SK-N-SH (cell line): ENCODE measurements around the gene CACNG4. TPM values are rescaled to one million over a fixed set of nuclear protein-coding genes. Genes with fewer than 3 reads are reported as not detected.

Source experiments
- CTCF ChIA-PET: fragments of 300-600, 350-600 bp; formaldehyde crosslinking; extraction: SDS; loops from one replicate; lab custom pipeline; 2021; lab: Yijun Ruan, JAX
- POLR2A ChIA-PET: fragments of 350-600 bp; sonication (Branson Sonifier 250); formaldehyde crosslinking; extraction: SDS; loops from one replicate; lab custom pipeline; 2020; ENCODE audit warnings: antibody characterized with exemption, inconsistent platforms; lab: Yijun Ruan, JAX
- DNase-seq: peaks from one replicate; pipeline ENCODE4 v3.0.0; 2012
- H2AFZ ChIP-seq: fragments of 200-600 bp; sonication (generic); 2 replicates; pipeline ENCODE4 v1.8.1; 2016; ENCODE audit warnings: antibody characterized with exemption, mild to moderate bottlenecking, low read depth
- H3F3A ChIP-seq: fragments of 200-600 bp; sonication (generic); replicated peaks from 2 replicates; pipeline ENCODE3; 2016; ENCODE audit warnings: antibody characterized with exemption, mild to moderate bottlenecking; ENCODE audit not compliant: insufficient read depth
- H3K27ac ChIP-seq, 2 experiments: fragments of 200-500 bp in 1 of 2; fragments of 200-600 bp in 1 of 2; sonication (Bioruptor generic) in 1 of 2; sonication (generic), shearing (Covaris generic) in 1 of 2; 2 replicates each; pipeline versions ENCODE4 v1.5.1 to v1.6.1; 2014 to 2016; ENCODE audit warnings: low read depth in 2 of 2, inconsistent platforms in 1 of 2, low read length in 1 of 2, mild to moderate bottlenecking in 1 of 2, mixed read lengths in 1 of 2
- H3K27me3 ChIP-seq: fragments of 200-600 bp; sonication (generic), shearing (Covaris generic); 2 replicates; pipeline ENCODE4 v1.6.1; 2016; ENCODE audit warnings: mixed run types; ENCODE audit not compliant: insufficient read depth
- H3K36me3 ChIP-seq, 2 experiments: fragments of 200-500 bp in 1 of 2; fragments of 200-600 bp in 1 of 2; sonication (Bioruptor generic) in 1 of 2; sonication (generic) in 1 of 2; replicated peaks in 1 of 2; 2 replicates each; pipeline versions ENCODE3 to v1.5.1; 2014 to 2016; ENCODE audit warnings: low read length in 1 of 2, mild to moderate bottlenecking in 1 of 2; ENCODE audit not compliant: insufficient read depth in 2 of 2, control insufficient read depth in 1 of 2
- H3K4me1 ChIP-seq, 2 experiments: fragments of 200-500 bp in 1 of 2; fragments of 200-600 bp in 1 of 2; sonication (Bioruptor generic) in 1 of 2; sonication (generic), shearing (Covaris generic) in 1 of 2; 2 replicates each; pipeline versions ENCODE4 v1.5.1 to v1.6.1; 2014 to 2016; ENCODE audit warnings: low read depth in 1 of 2, low read length in 1 of 2, mixed run types in 1 of 2; ENCODE audit not compliant: insufficient read depth in 2 of 2, control insufficient read depth in 1 of 2
- H3K4me2 ChIP-seq: fragments of 200-600 bp; sonication (generic), shearing (Covaris generic); 2 replicates; pipeline ENCODE4 v1.6.1; 2017; ENCODE audit warnings: mixed run types
- H3K4me3 ChIP-seq, 2 experiments: fragments of 200-500 bp in 1 of 2; fragments of 200-600 bp in 1 of 2; sonication (Bioruptor generic) in 1 of 2; sonication (generic), shearing (Covaris generic) in 1 of 2; 2 replicates each; pipeline versions ENCODE4 v1.5.1 to v1.8.1; 2014 to 2016; ENCODE audit warnings: low read depth in 2 of 2, inconsistent platforms in 1 of 2, low read length in 1 of 2, mild to moderate bottlenecking in 1 of 2, mixed read lengths in 1 of 2, moderate library complexity in 1 of 2
- H3K79me2 ChIP-seq: fragments of 200-600 bp; sonication (generic); 2 replicates; pipeline ENCODE4 v1.8.1; 2017; ENCODE audit warnings: mild to moderate bottlenecking; ENCODE audit not compliant: insufficient read depth
- H3K9ac ChIP-seq: fragments of 200-600 bp; sonication (generic); 2 replicates; pipeline ENCODE4 v1.6.1; 2017; ENCODE audit warnings: mixed run types
- H3K9me2 ChIP-seq: fragments of 200-600 bp; sonication (generic); 2 replicates; pipeline ENCODE4 v1.6.1; 2017; ENCODE audit warnings: mixed run types
- H3K9me3 ChIP-seq: fragments of 200-600 bp; sonication (generic); 2 replicates; pipeline ENCODE4 v1.6.1; 2017; ENCODE audit warnings: mixed run types, mild to moderate bottlenecking, moderate library complexity
- H4K20me1 ChIP-seq: fragments of 200-600 bp; sonication (generic); 2 replicates; pipeline ENCODE4 v1.6.1; 2017; ENCODE audit warnings: mild to moderate bottlenecking, mixed run types; ENCODE audit not compliant: insufficient read depth
- CHD2 ChIP-seq: fragments of 150-350 bp; IDR thresholded peaks from 2 replicates; pipeline ENCODE4 v1.6.1; 2018; ENCODE audit warnings: low read length; ENCODE audit not compliant: partially characterized antibody
- ELF1 ChIP-seq: IDR thresholded peaks from 2 replicates; pipeline ENCODE4 v1.4.0; 2012
- EZH2phosphoT487 ChIP-seq: fragments of 200-600 bp; sonication (generic); IDR thresholded peaks from 2 replicates; pipeline ENCODE4 v1.6.1; 2017; ENCODE audit warnings: low read depth, mixed run types, mild to moderate bottlenecking, antibody characterized with exemption, moderate library complexity, borderline replicate concordance
- FOXJ3 ChIP-seq: sonication (generic); formaldehyde crosslinking; IDR thresholded peaks from 2 replicates; pipeline ENCODE4 v1.5.1; 2020; ENCODE audit warnings: mild to moderate bottlenecking, missing genetic modification reagents
- FOXM1 ChIP-seq: IDR thresholded peaks from 2 replicates; pipeline ENCODE4 v1.4.0; 2012; ENCODE audit warnings: low read depth, mild to moderate bottlenecking
- GABPA ChIP-seq: IDR thresholded peaks from 2 replicates; pipeline ENCODE4 v1.4.0; 2012; ENCODE audit warnings: low read depth, mild to moderate bottlenecking
- JUND ChIP-seq: IDR thresholded peaks from 2 replicates; pipeline ENCODE4 v1.4.0; 2012
- MAX ChIP-seq: IDR thresholded peaks from 2 replicates; pipeline ENCODE4 v1.4.0; 2012; ENCODE audit warnings: low read depth
- MEF2A ChIP-seq: IDR thresholded peaks from 2 replicates; pipeline ENCODE4 v1.4.0; 2012; ENCODE audit warnings: low read depth, borderline replicate concordance
- NFIC ChIP-seq: IDR thresholded peaks from 2 replicates; pipeline ENCODE4 v1.4.0; 2012; ENCODE audit warnings: borderline replicate concordance
- NRF1 ChIP-seq: IDR thresholded peaks from 2 replicates; pipeline ENCODE4 v1.6.1; 2012; ENCODE audit warnings: low read depth, mild to moderate bottlenecking, low read length
- POLR2AphosphoS5 ChIP-seq: IDR thresholded peaks from 2 replicates; pipeline ENCODE4 v1.6.1; 2012; ENCODE audit warnings: low read depth, low read length
- RAD21 ChIP-seq: IDR thresholded peaks from 2 replicates; pipeline ENCODE4 v1.6.1; 2012; ENCODE audit warnings: mild to moderate bottlenecking, low read length
- REST ChIP-seq: IDR thresholded peaks from 2 replicates; pipeline ENCODE4 v1.6.1; 2012; ENCODE audit warnings: mild to moderate bottlenecking, low read depth, low read length, moderate library complexity
- RXRA ChIP-seq: IDR thresholded peaks from 2 replicates; pipeline ENCODE4 v1.4.0; 2012; ENCODE audit warnings: low read depth, mild to moderate bottlenecking, borderline replicate concordance
- TAF1 ChIP-seq: IDR thresholded peaks from 2 replicates; pipeline ENCODE4 v1.6.1; 2012; ENCODE audit warnings: low read depth, mild to moderate bottlenecking, low read length, moderate library complexity, borderline replicate concordance
- TEAD4 ChIP-seq: IDR thresholded peaks from 2 replicates; pipeline ENCODE4 v1.4.0; 2012; ENCODE audit warnings: mild to moderate bottlenecking, borderline replicate concordance; ENCODE audit not compliant: insufficient read depth
- USF2 ChIP-seq: fragments of 150-350 bp; IDR thresholded peaks from 2 replicates; pipeline ENCODE4 v1.6.1; 2017; ENCODE audit warnings: antibody characterized with exemption, low read length, low read depth, borderline replicate concordance
- YY1 ChIP-seq: IDR thresholded peaks from 2 replicates; pipeline ENCODE4 v1.4.0; 2012; ENCODE audit warnings: low read depth, mild to moderate bottlenecking
- WGBS: methylation state at CpG from one replicate; pipeline ENCODE4 v1.1.6; 2017; ENCODE audit warnings: low lambda C conversion rate; 5-methylcytosine and 5-hydroxymethylcytosine counted together
- polyA plus RNA-seq, 3 experiments: library from polyadenylated mRNA; depleted of rRNA; stranded (reverse); fragments of >200 nt; gene quantifications; 2 replicates each; pipeline ENCODE4 v1.2.3, GENCODE V29; 2012
- TF ChIP-seq, protein P1 (sequence below): IDR thresholded peaks from 2 replicates; pipeline ENCODE4 v1.4.0; 2012; ENCODE audit warnings: low read depth, borderline replicate concordance
- TF ChIP-seq, protein P2 (sequence below): IDR thresholded peaks from 2 replicates; pipeline ENCODE4 v1.4.0; 2012; ENCODE audit warnings: low read depth, borderline replicate concordance
- TF ChIP-seq, protein P3 (sequence below): IDR thresholded peaks from 2 replicates; pipeline ENCODE4; 2012

The CACNG4 gene
- polyA plus RNA-seq, 1 of the 3 experiments (the other 2 are of a cell fraction) = 13.2 TPM

DNA sequence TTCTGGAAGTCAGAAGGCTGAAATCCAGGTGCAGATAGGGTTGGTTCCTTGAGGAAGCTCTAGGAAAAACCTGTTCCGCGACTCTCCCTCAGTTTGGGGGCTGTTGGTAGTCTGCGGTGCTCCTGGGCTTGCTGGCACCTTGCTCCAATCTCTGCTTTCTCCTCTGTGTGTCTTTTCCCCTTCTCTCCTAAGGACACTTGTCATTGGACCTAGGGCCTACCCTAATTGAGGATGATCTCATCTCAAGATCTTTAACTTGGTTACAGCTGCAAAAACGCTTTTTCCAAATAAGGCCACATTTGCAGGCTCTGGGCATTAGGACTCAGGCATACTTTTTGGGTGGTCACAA, 12.9 kb upstream of the CACNG4 start (continued):
- TF ChIP-seq REST = no peak
- no peak for TF ChIP-seq MEF2A
- TF ChIP-seq TEAD4 = no peak
- TF ChIP-seq MAX = no peak
- no peak for TF ChIP-seq JUND
- TF ChIP-seq, protein P1, sequence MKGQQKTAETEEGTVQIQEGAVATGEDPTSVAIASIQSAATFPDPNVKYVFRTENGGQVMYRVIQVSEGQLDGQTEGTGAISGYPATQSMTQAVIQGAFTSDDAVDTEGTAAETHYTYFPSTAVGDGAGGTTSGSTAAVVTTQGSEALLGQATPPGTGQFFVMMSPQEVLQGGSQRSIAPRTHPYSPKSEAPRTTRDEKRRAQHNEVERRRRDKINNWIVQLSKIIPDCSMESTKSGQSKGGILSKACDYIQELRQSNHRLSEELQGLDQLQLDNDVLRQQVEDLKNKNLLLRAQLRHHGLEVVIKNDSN = no peak
- no peak for TF ChIP-seq FOXJ3 (CRISPR knock-in tag)
- no peak for TF ChIP-seq NRF1
- no peak for TF ChIP-seq GABPA
- no peak for TF ChIP-seq ELF1
- no peak for TF ChIP-seq RXRA
- TF ChIP-seq NFIC = no peak

DNA sequence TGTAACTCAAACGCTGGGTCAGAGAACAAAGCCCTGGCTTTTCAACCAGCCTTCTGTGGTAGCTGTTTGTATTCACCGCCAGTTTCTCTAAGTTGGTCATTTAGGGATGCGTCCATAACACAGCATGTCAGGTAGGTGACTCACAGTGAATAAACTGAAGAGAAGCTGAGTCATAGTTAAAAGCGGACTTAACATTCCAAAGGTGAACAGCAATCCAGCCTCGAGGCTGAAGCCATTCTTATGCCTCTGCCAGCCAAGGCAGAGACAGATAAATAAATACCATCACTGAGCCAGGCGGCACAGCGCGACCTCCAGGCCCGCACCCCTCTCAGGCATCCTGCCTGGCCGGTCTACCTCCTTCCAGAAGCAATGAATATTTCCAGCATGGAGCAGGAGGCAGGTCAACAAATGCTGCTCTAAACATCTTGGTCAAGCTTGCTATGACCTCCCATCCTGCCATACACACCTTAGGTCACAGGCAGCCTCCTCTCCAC, 12.4 kb upstream of the CACNG4 start:
- no peak for DNase-seq
- WGBS = 17% methylated on average over 10 of the region's 10 CpGs
- CTCF ChIA-PET = interaction anchor here (0.9 to 3.5 kb wide), 11 partner anchors 8 to 224 kb away, joined by 3 to 16 read pairs (median 4); no protein-coding TSS in a partner anchor
- TF ChIP-seq, protein P1 = no peak; the same call in 1 of the 2 replicates
- TF ChIP-seq TAF1 (no peak), POLR2AphosphoS5 (peak; percentile 81; the same call in 1 of the 2 replicates), RAD21 (no peak), RXRA (no peak; the same call in 1 of the 2 replicates), CHD2 (no peak), YY1 (peak; percentile 74; the same call in 1 of the 2 replicates), USF2 (no peak), NFIC (peak; percentile 83; the same call in 1 of the 2 replicates), MEF2A (peak; percentile 69; the same call in 1 of the 2 replicates), FOXM1 (no peak), EZH2phosphoT487 (no peak)
- TF ChIP-seq, protein P2, sequence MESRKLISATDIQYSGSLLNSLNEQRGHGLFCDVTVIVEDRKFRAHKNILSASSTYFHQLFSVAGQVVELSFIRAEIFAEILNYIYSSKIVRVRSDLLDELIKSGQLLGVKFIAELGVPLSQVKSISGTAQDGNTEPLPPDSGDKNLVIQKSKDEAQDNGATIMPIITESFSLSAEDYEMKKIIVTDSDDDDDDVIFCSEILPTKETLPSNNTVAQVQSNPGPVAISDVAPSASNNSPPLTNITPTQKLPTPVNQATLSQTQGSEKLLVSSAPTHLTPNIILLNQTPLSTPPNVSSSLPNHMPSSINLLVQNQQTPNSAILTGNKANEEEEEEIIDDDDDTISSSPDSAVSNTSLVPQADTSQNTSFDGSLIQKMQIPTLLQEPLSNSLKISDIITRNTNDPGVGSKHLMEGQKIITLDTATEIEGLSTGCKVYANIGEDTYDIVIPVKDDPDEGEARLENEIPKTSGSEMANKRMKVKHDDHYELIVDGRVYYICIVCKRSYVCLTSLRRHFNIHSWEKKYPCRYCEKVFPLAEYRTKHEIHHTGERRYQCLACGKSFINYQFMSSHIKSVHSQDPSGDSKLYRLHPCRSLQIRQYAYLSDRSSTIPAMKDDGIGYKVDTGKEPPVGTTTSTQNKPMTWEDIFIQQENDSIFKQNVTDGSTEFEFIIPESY = no peak
- TF ChIP-seq, protein P3, sequence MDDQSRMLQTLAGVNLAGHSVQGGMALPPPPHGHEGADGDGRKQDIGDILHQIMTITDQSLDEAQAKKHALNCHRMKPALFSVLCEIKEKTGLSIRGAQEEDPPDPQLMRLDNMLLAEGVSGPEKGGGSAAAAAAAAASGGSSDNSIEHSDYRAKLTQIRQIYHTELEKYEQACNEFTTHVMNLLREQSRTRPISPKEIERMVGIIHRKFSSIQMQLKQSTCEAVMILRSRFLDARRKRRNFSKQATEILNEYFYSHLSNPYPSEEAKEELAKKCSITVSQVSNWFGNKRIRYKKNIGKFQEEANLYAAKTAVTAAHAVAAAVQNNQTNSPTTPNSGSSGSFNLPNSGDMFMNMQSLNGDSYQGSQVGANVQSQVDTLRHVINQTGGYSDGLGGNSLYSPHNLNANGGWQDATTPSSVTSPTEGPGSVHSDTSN = peak; percentile 82

More for the DNA sequence above, 12.4 kb upstream of the CACNG4 start:
- POLR2A ChIA-PET = interaction anchor here (4.4 kb wide), 1 partner anchor 13 kb away, joined by 41 read pairs; the partner anchor contains the start of gene CACNG4
- Histone ChIP-seq H3K4me3 (no peak overlapping the region; a peak in 1 of 4 replicates), H3K9ac (peak overlapping the region; percentile 49; the same call in 1 of the 2 replicates), H3K9me2 (no peaks in the 10 kb centered on the region), H2AFZ (peak overlapping the region; percentile 39; the same call in 1 of the 2 replicates), H3F3A (peaks cover 29% of the 10 kb centered on the region), H3K36me3 (no peaks in the 10 kb centered on the region), H3K9me3 (no peaks in the 10 kb centered on the region), H3K27ac (peak overlapping the region; percentile 85 to 96), H3K79me2 (no peaks in the 10 kb centered on the region), H3K4me2 (peak overlapping the region; percentile 57), H3K27me3 (no peaks in the 10 kb centered on the region), H4K20me1 (no peaks in the 10 kb centered on the region), H3K4me1 (peaks cover 16 to 54% of the 10 kb centered on the region in 2 experiments)
